Measurements from ENCODE around the gene TBCK.
"Not testable (repeated sequence)": the region's sequence is repeated elsewhere in the genome, so short reads cannot be mapped to it uniquely, and the experiment has no call there.

The TBCK gene

GRCh38 chr4:106321168-106321567, 5.2 kb upstream of the TBCK start:
- DNase-seq, result not testable (repeated sequence)

- no peak for DNase-seq
Measured at GRCh38 chr4:106320235-106320634, 4.2 kb upstream of the TBCK start.

DNA sequence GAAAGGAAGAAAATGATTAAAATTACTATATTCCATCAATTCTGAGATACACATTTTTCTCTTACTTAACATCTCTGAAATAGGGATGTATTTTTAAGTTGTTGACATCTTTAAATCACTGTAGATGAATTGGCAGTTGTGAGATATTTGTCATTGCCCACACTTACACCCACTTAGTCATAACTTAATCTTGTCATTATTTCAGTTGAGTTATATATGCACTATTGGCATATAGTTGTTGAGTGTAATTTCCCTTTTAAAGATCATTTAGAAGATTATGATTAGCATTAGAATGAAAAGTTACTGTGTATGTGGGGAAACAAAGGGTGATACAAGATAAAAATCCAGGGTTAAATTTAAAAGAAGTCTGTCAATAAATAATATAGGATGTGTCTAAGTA, 2.5 kb upstream of the TBCK start:
- DNase-seq, result no peak

- DNase-seq, result no peak
Measured at GRCh38 chr4:106317815-106318214, 1.8 kb upstream of the TBCK start.

DNA sequence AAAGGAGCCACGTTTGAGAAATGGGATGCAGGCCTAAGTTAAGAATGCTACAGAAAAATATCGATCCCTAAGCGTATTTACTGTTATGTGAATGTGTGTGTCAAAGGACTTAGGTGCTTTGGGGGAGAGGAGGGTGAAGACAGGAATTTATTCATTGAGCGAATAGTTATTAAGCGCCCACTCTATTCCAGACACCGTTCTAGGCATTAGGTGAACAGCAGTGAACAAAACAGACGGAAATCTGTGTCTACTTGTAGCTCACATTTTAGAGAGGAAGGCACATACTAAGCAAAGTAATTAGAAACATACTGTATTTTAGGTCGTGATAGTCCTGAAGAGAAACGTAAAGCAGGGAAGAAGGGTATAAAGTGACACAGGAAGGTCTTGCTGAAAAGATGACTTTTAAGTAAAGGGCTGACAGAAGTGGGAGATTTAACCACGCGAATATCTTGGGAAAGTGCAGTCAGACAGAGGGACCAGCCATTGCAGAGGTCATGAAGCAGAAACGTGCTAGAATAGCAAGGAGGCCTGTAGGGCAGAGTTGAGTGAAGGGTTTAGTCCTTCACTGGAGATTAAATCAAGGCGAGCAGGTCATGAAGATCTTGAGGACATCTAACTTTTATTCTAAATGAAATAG, 882 bp upstream of the TBCK start:
- no peak for DNase-seq

- DNase-seq, result no peak
Measured at GRCh38 chr4:106315476-106315967, 487 bp downstream of the TBCK start.

- DNase-seq, result no peak
Measured at GRCh38 chr4:106314960-106315359, 1.0 kb downstream of the TBCK start.

- no peak for DNase-seq
Measured at GRCh38 chr4:106312997-106313522, 2.9 kb downstream of the TBCK start.

- DNase-seq, result no peak
Measured at GRCh38 chr4:106312377-106312776, 3.6 kb downstream of the TBCK start.

DNA sequence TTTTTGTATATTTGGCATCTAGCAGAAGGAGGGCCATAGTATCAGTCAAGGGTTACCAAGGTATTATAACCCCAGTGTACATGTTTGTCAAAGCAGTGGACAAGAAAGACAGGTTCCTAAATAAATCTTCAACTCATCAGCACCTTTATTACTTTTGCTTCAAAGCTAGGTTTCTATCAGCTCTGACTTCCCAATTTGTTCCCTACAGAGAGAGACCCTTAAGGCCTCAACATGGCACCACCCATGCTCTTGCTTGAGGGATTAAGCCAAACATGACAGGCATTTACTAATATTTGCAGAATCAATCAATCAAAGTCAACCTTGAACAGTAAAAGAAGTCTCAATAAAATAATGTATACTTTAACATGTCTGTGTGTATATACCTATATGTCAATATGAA, 9.4 kb downstream of the TBCK start:
- no peak for DNase-seq

DNA sequence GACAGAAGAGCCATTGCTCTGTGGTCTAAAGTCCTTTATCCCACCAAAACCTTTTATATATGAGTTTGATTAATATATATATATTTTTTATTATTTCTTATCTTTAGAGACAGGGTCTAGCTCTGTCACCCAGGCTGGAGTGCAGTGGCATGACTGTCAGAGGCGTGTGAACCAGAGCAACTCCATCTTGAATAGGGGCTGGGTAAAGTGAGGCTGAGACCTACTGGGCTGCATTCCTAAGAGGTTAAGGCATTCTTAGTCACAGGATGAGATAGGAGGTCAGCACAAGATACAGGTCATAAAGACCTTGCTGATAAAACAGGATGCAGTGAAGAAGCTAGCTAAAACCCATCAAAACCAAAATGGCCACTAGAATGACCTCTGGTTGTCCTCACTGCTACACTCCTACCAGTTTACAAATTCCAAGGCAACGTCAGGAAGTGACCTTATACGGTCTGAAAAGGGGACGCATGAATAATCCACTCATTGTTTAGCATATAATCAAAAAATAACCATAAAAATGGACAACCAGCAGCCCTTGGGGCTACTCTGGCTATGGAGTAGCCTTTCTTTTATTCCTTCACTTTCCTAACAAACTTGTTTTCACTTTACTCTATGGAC, 10.5 kb downstream of the TBCK start:
- DNase-seq, result no peak

GRCh38 chr4:106304632-106305031, 11.4 kb downstream of the TBCK start:
- DNase-seq, result no peak

DNA sequence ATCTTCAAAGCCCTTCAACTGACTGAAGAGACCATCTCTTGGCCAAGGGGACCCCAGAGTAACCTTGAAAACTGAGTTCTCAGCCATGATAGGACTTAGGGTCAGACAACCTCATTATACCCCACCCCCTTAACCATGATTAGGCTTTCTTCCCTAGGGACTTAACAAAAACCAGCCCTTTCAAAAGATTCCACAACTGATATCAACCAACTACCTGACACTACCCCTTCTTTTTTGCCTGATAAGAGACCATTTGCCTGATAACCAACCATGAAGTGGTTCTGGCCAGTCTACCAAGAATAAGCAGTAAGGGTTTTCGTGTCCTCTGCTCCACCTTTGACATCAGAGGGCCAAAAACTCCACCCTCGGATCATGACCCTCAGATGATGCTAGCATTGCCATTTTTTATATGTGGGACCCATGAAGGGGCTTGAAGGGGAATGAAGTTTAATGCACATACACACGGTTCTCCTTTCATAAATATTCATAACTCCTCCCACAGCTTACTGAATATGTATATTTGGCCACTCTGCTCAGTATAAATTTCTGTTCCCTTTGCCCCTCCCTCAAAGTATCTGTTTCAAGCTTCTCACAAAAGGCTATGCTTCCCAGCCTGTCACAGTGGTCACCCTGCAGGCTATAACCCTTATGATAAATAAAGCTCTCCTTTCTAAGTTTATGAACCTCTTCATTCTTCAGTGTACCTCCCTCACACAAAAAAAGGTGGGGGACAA, 12.3 kb downstream of the TBCK start:
- no peak for DNase-seq

GRCh38 chr4:106302062-106302438, 14.0 kb downstream of the TBCK start:
- no peak for DNase-seq

DNA sequence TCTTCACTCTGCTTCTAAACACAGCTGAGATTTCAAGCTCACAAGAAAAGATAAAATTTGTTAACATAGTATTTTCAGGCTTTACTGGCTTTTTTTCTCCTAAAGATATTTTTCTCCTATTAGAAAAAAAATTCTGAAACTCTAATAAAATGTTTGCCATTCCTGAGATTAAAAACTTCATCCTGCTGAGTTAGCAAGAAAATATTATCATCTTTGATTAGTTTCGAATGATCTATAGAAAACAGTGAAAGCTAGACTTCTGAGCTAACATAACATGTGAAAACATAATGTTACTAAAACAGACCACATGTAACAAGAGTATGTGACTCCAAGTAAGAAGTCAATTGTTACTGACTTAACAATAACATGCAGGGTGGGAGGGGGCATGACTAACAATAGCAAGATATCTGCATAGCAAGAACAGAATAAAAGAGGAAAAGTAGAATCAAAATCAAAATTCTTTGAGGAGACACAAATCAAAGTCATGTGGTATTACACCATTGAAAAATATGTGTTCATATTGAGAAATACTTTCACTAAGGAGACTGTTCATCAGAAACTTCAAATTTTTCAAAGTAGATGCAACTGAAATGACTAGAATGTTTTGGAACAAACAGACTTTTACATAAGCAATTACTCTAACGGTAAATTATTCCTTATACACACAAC, 14.5 kb downstream of the TBCK start:
- DNase-seq, result no peak

DNA sequence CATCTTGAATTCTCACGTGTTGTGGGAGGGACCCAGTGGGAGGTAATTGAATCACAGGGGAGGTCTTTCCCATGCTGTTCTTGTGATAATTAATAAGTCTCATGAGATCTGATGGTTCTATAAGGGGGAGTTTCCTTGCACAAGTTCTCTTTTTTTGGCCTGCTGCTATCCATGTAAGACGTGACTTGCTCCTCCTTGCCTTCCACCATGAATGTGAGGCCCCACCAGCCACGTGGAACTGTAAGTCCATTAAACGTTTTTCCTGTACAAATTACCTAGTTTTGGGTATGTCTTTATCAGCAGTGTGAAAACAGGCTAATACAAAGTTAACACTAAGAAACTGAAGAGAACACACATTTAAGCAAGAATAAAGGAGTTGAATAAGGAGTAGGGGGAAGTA, 16.0 kb downstream of the TBCK start:
- no peak for DNase-seq

GRCh38 chr4:106297245-106298035, 18.6 kb downstream of the TBCK start:
- DNase-seq, result no peak

DNA sequence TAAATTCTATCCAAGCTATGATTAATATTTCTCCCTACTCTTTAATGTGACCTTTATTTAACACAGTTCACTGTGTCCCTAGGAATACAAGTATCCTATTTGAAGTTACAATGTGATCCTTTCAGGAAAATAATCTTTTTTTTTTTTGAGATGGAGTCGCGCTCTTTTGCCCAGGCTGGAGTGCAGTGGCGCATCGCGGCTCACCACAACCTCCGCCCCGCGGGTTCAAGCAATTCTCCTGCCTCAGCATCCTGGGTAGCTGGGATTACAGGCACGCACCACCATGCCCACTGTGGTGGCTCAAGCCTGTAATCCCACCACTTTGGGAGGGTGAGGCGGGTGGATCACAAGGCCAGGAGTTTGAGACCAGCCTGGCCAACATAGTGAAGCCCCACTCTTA, 21.9 kb downstream of the TBCK start:
- DNase-seq, result no peak

- no peak for DNase-seq
Measured at GRCh38 chr4:106291678-106292077, 24.3 kb downstream of the TBCK start.

DNA sequence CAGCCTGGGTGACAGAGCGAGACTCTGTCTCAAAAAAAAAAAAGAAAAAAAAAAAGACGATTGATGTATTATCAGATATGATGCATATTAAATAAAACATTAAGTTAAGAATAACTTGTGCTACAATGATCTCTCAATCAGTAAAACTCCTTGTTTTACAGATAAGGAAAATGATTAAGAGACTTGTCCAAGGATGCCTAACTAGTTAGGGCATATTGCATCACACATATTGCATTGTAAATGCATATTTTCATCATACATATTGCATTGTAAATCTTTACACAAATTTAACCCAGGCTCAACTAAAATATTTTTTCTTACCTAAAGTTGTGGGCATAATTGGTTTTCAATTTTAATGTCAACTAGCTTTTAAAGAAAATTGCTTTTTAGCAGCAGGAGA, 26.3 kb downstream of the TBCK start:
- DNase-seq, result no peak

GRCh38 chr4:106287353-106287969, 28.5 kb downstream of the TBCK start:
- no peak for DNase-seq

GRCh38 chr4:106286611-106287010, 29.4 kb downstream of the TBCK start:
- DNase-seq, result no peak
